GM18526 (cell line): ENCODE results near the gene SMARCB1.

Experiments used
- POLR2A ChIP-seq: IDR thresholded peaks from 3 replicates; pipeline ENCODE4 v1.6.1; 2011; ENCODE audit not compliant: insufficient read length; ENCODE audit errors: extremely low read depth

The SMARCB1 gene

DNA sequence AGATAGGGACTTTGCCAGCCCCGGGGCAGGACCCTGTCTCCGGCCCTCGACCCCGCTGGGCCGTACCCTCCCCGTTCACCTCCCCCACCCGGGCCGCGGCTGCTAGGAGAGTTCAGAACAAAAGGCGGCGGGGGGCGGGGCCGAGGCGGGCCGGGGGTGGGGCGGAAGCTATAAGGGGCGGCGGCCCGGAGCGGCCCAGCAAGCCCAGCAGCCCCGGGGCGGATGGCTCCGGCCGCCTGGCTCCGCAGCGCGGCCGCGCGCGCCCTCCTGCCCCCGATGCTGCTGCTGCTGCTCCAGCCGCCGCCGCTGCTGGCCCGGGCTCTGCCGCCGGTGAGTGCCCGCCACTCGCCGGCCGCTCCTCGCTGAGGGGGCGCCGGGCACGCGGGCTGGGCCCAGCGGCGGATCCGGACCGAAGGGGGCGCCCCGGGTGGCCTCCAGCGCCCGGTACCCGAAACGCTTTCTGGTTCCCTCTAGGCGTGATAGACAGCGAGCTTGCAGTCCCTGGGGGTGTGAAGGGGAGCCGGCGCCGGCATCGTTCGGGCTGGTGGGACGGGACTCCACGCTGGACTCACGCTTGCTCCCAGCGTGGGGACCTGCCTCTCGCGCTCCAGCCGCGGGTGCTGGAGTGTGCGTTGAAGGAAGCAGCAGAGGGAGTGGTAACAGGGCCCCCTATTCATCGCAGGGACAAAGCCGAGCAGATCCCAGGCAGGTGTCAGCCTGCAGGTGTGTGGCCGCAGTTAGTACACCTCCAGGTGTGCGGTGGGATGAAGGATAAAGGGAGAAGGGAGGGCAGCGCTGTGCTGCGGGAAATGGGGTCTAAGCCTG lies 13.9 kb upstream of the SMARCB1 start, which contains the start of gene MMP11:
MMP11 (plus strand) TSS at position 201 of the 825 bp plus-strand sequence; CDS start at position 223, 22 bp downstream.
- TF ChIP-seq POLR2A, result no peak

DNA sequence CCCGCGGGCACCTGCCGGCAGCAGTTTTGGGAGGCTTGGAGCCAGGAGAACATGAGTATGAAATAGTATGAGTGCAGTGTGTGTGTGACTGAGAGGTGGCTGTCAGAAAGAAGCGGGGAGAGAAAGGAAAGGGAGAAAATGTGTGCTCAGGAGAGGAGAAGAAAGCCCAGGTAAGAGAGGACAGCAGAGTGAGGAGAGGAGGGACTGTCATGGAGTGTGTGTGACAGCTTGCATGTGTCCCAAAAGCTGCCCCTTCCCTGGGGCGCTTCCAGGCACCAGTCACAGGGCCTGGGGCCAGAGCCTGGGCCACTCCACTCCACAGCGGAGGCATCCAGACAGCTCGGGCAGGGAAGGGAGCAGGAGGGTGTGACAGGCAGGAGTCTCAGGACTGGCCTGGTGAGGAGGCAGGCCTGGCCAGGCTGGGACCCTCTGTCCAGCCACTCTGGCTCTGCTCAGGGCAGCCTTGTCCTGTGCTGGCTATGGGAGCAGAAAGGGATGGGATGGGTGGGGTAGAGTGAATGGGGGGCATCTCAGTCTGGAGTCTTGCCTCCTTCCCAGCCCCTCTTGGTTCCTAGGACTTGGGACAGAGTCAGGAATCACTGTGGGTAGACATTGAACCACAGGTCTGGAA lies 13.2 kb upstream of the SMARCB1 start:
- no peak for TF ChIP-seq POLR2A

DNA sequence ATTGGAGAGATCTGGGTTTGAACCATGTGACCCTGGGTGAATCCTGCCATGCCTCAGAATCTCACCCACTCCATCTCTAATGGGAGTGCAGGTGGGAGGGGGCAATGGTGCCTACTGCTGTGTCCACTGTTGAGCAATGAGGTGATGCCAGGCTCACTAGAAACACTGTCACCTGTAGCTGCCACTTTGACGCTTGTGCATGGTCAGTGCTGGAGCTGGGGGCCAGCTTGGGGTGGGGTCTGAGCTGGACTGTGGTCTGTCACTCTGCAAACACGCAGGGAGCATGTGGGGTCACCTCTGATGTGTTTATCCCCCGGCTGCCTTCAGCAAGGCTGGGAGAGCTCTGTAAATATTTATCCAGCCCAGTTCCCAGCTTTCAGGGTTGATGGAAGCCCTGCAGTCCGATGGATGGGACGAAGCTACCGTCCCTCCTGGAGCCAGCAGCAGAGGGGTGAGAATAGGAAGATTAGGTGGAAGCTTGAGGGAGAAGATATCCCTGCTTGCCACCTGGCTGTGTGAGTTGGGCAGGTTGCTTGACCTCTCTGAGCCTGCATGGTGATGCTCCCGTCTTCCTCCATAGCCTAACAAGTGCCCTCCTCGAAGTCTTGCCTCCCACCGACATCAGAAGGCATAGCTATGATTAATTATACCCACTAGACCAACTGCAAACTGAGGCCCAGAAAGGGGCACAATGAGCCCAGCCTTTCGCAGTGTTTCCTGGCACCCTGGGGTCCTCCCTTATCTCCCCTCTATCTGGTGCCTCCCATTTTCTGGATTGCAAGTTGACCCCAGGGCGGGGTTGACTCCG lies 12.4 kb upstream of the SMARCB1 start:
- no peak for TF ChIP-seq POLR2A

DNA sequence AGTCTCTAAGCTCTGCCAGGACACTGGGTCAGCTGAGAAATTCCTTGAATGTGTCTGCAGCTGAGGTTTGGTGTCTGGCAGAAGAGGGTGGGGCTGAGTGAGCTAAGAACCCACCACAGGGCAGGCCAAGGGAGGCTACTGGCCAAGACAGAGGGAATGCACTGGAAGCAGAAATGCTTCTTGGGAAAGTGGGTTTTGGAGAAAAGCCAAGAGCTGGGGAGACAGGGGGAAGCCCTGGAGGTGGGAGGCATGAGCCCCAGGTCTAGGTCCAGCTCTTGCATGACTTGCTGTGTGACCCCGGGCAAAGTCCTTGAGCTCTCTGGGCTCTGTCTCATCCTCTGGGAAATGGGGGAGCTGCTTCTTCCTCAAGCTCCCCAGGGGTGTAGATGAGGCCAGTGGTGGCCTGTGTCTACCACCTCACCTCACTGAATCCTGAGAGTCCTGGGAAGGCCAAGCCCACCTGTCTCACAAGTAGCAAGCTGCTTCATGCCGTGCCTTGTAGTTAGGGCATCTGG lies 11.8 kb upstream of the SMARCB1 start:
- no peak for TF ChIP-seq POLR2A

DNA sequence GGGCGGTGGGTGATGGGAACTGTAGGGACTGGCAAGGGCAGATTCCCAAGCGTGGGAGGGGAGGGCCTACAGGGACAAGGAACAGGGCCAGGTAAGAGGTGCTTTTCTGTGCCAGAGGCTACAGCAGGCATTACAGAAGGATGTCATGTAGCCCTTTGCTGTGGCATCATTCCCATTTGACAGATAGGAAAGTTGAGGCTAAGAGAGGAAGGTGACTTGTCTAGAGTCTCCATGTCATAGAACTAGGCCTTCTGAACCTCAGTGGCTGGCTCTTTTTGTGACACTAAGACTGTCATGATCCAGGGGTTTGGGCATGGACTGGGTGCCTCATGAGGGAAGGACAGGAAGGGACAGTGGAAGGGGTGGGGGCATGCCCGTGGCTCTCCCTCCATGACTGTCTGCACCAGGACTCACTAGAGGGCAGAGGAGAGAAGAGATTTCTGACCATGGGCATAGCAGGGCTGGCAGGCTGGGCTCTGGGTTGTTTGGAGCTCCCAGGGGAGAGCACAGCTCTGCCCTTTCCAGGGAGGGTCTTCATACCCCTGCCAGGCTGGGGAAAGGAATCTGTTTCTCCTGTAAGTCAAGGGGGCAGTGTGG lies 10.9 kb upstream of the SMARCB1 start:
- no peak for TF ChIP-seq POLR2A

DNA sequence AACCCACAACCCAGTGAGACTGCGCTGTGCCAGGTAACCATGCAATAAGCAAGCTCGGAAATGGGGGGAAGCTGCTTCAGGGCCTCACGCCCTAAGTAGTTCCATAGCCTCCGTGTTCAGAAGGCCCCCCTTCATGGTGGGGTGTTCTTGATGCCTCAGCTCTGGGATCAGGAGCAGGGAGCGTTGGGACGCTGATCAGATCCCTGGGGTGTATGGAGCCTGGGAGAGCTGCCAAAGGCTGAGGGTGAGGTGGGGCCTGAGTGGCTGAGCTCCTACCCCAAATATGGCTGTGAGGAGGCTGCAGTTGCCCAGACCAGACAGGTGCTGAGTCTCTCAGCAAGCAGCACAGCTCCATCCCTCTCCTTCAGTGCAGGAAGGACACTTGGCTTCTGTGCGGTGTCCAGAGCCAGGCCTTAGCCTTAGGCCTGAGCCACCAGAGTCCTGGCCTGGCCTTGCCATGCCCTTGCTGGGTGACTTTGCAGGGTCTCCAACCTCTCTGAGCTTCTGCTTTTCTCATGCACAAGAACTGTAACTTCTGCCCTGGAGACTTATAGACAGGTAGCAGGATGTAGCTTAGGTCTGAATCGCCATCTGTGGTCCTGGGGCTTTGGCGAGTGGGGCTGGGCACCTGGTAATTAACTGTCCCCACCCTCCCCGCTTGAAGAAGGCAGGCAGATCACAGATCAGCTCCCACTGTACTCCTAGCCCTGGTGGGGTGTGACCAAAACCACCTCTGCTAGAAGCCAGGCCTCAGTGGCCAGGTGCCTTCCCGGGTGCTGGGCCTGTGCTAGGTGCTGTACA lies 8.8 kb upstream of the SMARCB1 start:
- no peak for TF ChIP-seq POLR2A

DNA sequence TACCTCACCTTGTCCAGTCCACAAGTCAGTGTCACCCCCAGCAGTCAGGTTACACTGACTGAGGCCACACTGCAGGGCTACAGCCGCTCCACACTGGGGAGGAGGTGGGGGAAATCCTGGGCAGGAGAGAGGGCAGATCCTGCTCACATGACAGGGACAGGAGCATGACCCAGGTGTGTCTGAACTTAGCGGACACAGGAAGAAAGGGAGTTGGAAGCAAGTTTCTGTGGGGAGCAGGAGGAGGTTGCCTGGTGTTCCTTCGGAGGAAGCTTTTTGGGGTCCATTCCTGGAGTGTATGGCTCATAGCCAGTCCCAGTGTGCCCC lies 8.2 kb upstream of the SMARCB1 start:
- TF ChIP-seq POLR2A, result no peak

DNA sequence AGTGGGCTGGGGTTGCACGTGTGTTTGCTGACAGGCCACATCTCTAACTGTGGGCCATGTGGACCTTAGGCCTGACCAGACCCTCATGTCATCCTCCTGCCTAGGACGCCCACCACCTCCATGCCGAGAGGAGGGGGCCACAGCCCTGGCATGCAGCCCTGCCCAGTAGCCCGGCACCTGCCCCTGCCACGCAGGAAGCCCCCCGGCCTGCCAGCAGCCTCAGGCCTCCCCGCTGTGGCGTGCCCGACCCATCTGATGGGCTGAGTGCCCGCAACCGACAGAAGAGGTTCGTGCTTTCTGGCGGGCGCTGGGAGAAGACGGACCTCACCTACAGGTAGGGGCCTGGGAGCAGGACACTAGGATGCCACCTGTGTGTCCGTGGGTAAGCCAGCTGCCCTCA lies 7.7 kb upstream of the SMARCB1 start:
- TF ChIP-seq POLR2A, result no peak

DNA sequence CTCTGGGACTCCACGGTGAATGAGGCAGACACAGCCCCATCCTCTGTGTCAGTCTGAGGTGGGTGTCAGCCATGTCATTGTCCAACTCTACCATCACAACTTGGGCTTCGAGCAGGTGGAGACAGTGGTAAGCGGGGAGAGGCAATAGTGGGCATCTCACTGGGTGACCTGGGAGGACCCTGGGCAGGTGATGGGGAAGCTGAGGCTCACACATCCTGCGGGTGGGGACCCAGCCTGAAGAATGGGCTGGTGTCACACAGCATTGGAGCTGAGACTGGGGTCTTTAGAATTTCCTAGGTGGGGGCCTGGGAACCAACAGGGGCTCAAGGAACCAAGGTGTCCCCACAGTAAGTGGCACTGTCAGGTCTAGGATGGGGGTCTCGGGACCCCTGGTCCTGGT lies 7.0 kb upstream of the SMARCB1 start:
- TF ChIP-seq POLR2A, result no peak

DNA sequence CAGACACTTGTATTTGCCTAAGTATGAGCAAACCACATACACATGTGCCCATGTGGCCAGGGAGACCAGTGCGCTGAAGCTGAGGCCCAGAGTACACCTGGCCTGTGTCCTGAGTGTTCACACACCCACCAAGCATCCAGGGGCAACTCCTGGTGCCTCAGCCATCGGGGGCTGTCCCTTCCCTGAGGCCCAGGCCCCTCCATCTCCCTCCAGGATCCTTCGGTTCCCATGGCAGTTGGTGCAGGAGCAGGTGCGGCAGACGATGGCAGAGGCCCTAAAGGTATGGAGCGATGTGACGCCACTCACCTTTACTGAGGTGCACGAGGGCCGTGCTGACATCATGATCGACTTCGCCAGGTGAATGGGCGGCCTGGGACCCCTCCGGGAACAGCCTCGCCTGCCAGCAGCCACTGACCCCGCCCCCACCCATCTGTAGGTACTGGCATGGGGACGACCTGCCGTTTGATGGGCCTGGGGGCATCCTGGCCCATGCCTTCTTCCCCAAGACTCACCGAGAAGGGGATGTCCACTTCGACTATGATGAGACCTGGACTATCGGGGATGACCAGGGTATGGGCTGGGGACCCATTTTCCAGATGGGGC lies 6.5 kb upstream of the SMARCB1 start:
- no peak for TF ChIP-seq POLR2A

DNA sequence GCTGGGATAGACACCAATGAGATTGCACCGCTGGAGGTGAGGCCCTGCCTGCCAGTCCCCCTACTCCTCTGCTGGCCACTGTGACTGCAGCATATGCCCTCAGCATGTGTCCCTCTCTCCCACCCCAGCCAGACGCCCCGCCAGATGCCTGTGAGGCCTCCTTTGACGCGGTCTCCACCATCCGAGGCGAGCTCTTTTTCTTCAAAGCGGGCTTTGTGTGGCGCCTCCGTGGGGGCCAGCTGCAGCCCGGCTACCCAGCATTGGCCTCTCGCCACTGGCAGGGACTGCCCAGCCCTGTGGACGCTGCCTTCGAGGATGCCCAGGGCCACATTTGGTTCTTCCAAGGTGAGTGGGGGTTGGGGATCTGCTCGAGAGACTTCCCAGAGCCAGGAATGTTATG lies 5.7 kb upstream of the SMARCB1 start:
- TF ChIP-seq POLR2A, result no peak

DNA sequence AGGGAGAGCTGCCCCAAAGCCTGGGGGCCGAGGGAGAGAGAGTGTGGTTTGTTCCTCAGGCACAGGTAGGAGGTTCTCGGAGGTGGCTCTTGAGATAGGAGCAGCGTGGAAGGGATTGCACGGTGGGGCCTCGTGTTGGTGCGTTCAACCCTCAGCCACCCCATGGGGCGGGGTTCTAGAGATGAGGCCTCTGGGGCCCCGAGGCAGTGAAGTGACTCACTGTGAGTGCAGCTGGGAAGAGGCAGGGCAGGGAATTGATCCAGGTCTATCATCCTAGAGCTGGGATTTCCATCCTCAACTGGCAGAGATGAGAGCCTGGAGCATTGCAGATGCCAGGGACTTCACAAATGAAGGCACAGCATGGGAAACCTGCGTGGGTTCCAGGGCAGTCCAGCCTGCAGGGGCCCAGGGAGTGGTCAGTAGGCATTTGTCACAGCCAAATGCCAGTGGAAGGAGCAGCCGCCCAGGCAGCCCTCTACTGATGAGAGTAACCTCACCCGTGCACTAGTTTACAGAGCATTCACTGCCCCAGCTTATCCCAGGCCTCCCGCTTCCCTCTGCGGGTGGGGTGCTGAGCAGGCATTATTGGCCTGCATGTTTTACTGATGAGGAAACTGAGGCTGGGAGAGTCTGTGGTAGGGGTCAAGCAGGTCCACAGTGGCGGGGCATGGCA lies 5.1 kb upstream of the SMARCB1 start:
- TF ChIP-seq POLR2A, result no peak

DNA sequence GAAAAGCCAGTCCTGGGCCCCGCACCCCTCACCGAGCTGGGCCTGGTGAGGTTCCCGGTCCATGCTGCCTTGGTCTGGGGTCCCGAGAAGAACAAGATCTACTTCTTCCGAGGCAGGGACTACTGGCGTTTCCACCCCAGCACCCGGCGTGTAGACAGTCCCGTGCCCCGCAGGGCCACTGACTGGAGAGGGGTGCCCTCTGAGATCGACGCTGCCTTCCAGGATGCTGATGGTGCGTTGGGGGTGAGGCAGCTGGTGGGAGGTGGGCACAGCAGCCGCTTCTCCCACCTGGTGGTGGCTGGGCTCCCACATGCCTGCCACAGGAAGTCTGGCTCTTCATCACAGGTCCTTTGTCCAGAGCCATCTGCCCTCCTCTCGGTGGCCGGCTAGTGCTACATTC lies 4.5 kb upstream of the SMARCB1 start:
- TF ChIP-seq POLR2A, result no peak

DNA sequence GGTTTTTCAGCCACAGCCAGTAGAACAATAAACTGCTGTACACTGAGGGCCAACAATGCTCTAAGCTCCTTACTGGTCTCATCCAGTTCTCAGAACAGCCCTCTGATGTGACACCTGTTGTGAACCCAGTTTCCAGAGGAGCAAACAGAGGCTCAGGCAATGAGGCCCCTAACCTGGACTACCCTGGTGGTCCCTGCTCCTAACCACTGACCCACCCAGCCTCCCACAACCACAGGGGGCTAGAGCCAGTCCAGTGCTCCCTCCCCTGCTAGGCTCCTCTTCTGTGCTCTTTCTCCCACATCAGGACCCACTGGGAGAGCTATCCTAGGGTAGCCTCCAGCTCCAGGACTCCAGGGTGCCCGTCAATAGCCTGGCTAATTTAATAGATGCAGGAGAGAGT lies 4.1 kb upstream of the SMARCB1 start:
- TF ChIP-seq POLR2A, result no peak
